ENCODE measurements around the gene C3orf70.
"Not testable (repeated sequence)": the region's sequence is repeated elsewhere in the genome, so short reads cannot be mapped to it uniquely, and the experiment has no call there.

The C3orf70 gene

GRCh38 chr3:185150561-185150960 is 2.3 kb downstream of the C3orf70 start:
- no peak for DNase-seq

- DNase-seq: no peak
Measured at GRCh38 chr3:185149591-185149990, 3.3 kb downstream of the C3orf70 start.

- no peak for DNase-seq
Measured at GRCh38 chr3:185145511-185145910, 7.3 kb downstream of the C3orf70 start.

- no peak for DNase-seq
Measured at GRCh38 chr3:185144784-185145183, 8.1 kb downstream of the C3orf70 start.

GRCh38 chr3:185137821-185138220 is 15.0 kb downstream of the C3orf70 start:
- DNase-seq: no peak

DNA sequence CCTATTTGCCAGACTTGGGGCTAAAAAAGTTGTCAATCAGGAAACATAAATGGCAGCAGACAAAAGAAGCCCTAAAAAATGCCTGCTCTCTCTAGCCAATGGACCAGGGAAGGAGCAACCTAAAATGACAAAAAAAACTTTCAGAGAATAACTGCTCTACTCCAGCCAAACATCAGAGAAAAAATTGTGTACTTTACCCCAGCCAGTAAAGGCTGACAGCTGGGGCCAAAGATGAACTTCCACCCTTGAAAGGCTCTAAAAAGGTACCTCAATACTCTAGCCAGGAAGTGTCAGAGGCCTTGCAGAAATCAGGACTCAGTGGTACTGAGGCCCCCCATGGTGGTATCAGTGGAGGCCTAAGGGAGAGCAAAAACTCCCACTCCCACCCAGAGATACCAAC is 18.4 kb downstream of the C3orf70 start:
- no peak for DNase-seq

DNA sequence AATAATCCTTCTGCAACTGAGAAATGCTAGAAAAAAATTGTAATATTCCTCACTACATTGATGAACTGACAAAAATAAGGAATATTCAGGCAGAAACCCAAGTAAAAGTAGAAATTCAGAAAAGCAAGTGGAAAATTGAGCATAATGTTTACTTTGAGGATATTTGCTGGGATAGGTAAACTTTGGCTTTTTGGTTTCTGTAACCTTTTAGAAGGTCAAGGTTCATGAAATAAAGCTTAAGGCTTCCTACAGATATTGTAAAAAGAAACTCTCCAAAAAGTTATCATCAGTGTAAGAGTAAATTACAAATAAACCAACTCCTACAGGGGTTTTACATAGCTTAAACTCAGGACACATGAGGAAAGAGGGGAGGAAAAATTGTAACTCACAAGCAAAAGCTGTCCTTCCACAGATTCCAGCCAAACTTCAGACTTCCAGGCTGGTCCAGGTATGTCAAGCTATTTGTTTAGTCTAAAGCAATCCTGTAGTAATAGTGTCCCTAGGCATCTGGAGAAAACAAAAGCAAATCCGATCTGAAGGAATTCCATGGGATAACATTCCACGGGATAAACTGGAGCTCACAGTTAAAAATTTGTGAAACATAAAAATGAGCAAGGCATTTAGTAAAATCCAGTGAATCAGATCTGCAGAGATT is 21.1 kb downstream of the C3orf70 start:
- DNase-seq: no peak

DNA sequence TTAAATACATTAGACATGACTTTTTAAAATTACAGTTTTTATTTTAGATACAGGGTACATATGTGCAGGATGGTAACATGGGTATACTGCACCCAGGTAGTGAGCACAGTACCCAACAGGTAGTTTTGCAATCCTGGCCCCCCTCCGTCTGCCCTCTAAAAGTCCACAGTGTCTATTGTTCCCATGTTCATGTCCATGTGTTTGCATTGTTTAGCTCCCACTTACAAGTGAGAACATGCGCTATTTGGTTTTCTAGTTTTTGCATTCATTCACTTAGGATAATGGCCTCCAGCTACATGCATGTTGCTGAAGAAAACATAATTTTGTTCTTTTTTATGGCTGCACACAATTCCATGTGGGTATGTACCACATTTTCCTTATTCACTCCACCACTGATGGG is 23.8 kb downstream of the C3orf70 start:
- no peak for DNase-seq

GRCh38 chr3:185126201-185126600 is 26.7 kb downstream of the C3orf70 start:
- no peak for DNase-seq

- DNase-seq: no peak
Measured at GRCh38 chr3:185120126-185120525, 32.7 kb downstream of the C3orf70 start.

DNA sequence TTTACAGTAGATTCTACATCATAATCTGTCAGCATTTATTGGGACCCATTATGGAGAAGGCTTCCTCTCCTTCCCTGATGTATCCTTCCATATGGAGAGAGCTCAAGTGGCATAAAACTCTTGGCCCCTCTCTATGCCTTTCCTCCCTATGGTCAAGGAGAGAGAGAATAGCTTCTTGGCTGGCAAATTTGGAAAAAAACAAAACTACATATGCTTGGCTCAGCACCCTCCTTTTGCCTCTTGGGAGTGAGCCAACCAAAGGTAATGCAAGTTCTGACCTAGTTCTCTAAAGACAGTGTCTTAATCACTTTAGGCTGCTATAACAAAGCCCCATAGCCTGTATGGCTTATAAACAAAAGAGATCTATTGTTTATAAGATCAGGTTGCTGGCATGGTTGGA is 37.5 kb downstream of the C3orf70 start:
- DNase-seq: no peak

DNA sequence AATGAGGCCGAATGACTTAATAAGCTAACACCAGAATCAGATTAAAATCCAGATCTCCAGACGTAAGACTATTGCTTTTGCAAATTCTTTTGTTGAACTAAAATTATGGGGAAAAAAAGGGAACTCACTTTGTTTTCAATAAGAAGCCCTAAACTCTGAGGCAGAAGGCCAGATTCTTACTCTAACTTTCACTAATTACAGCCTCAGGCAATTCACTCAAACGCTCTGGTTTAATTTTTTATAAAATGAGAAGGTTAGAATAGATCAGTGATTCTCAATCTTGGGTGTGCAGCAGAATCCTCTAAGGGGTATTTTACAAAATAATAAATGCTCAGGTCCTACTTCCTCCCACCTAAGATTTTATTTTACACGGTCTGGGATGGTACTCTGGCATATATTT is 38.1 kb downstream of the C3orf70 start:
- DNase-seq: no peak

DNA sequence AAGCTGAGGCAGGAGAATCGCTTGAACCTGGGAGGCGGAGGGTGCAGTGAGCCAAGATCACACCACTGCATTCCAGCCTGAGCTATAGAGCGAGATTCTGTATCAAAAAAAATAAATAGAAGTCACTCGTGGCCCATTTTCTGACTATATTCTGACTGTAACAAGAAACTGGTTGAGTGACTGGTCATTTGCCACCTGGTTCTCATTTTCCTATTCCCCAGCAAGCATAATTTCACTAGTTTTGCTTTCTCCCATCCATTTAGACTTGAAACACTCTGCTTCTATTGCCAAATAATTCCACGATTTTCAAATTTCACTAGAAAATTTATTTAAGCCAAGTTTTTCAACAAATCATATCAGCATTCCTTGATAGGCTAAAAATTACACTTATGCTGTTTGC is 40.7 kb downstream of the C3orf70 start:
- DNase-seq: no peak

DNA sequence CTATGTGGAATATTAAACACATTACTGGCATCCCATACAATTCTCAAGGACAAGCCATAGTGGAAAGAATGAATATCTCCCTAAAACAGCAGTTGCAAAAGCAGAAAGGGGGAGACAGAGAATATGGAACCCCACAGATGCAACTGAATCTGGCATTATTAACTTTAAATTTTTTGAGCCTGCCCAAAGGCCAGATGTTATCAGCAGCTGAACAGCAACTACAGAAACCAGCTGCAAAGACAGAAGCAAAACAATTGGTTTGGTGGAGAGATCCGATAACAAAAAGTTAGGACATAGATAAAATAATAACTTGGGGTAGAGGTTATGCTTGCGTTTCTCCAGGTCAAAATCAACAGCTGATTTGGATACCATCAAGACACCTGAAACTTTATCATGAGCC is 43.8 kb downstream of the C3orf70 start:
- not testable (repeated sequence) for DNase-seq

DNA sequence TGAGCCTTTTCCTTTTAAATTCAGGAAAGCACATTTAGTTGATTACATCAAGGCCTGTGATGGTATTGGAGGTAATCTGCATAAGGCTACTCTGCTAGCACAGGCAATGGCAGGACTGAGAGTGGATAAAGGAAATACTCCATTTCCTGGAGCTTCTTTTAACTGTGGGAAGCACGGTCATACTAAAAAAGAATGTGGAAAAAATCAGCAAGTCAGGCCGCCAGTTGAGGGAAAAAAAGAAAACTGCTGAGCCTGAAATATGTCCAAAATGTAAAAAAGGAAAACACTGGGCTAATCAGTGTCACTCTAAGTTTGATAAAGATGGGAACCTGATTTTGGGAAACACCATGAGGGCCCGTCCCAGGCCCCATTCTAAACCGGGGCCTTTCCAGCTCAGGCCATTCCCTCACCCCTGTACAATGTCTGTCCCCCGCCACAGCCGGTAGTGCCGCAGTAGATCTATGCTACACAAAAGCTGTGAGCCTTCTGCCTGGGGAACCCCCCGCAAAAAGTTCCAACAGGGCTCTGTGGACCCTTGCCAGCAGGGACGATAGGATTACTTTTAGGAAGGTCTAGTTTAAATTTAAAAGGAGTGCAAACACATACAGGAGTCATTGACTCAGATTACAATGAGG is 46.5 kb downstream of the C3orf70 start:
- DNase-seq: not testable (repeated sequence)

DNA sequence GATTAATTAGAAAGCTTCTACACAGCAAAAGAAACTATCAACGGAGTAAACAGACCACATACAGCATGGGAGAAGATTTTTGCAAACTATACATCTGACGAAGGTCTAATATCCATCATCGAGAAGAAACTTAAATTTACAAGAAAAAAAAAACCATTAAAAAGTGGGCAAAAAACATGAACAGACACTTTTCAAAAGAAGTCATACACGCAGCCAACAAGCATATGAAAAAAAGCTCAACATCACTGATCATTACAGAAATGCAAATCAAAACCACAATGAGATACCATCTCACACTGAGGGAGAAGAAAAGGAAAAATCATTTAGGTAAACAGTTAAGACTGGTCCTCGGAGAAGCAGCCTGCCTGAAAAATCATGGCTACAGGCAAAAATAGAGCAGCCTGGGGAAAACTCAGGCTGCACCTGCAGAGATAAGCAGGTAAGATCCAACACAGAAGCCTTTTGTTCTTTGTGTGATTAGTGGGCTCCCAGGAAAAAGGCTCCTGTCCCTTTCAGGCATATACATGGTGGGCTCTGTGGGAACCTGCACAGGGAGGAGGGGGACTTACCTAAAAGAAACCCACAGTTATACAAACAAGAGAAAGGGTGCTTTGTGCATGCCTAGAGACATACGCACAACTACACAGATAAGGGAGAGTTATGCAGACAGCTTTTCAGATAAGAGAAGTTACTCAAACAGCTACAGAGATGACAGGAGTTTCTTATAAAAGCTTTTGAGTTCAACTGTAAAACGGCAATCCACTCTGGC is 49.3 kb downstream of the C3orf70 start:
- no peak for DNase-seq

GRCh38 chr3:185094697-185095096 is 58.2 kb downstream of the C3orf70 start:
- DNase-seq: no peak

GRCh38 chr3:185093116-185093515 is 59.7 kb downstream of the C3orf70 start:
- no peak for DNase-seq

DNA sequence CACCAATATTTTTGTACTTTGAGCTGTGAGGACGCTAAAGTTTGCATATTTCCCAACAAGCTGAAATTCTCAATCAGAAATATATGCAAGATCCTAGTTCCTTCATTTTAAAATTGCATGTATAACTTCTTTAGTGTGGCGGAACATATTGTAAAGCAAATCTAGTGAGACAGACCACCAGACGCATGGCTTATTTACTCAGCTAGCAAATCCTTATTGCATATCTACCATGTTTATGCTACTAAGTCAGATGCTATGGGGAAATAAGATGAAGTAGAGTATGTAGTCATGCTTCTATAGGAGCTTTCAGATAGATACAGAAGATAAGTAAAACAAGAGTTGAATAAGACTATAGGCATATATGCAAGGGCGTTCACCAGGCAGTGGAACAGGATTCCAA is 62.0 kb downstream of the C3orf70 start:
- no peak for DNase-seq

- no peak for DNase-seq
Measured at GRCh38 chr3:185089751-185090150, 63.1 kb downstream of the C3orf70 start.

DNA sequence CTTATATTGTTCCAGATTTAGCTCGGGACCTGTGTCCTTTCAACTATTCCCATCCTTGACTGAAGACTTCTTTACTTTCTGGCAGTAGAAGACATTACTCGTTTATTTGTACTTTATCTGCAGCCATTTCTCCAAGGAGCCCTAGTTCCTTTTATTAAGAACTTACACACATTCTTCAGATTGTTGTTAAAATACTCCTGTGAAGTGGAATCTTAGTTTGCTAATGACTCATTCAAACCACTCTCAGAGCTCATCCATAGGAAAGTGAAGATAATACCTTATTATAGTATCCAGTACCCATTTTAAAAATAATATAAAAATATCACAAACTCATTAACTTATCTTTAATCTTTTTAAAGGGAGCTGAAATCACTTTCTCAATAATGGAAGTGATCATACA is 63.5 kb downstream of the C3orf70 start:
- no peak for DNase-seq

DNA sequence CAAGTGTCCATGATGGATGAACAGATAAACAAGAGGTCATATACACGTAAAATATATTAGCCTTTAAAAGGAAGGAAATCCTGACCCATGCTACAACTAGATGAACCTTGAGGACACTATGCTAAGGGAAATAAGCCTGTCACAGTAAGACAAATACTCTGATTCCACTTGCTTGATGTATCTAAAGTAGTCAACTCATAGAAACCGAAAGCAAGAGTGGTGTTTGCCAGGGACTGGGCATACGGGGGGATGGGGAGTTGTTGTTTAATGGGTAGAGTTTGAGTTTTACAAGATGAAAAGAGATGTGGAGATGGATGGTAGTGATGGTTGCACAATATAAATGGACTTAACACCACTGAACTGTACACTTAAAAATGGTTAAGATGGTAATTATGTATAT is 65.4 kb downstream of the C3orf70 start:
- DNase-seq: no peak

- no peak for DNase-seq
Measured at GRCh38 chr3:185084901-185085300, 68.0 kb downstream of the C3orf70 start.

DNA sequence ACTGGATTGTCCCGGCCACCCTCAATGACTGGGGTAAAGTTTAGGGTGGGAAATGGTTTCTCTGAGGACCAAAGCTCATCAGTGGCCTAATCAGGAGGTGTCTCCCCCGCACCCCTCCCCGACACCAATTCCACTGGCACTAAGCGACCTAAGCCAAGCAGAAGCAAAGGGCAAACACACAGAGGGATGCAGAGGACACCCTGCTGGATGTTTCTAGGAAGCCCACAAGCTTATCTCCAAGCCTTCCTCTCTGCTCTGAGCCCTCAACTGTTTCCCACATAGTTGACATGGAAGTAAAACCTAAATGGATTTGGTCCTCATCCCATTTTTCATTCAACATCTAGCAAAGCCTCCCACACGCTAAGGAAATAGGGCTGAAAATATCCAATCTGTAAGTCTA is 68.5 kb downstream of the C3orf70 start:
- no peak for DNase-seq
